ENCODE results near the gene MAP7. TPM values are rescaled to one million over a fixed set of nuclear protein-coding genes. Genes with fewer than 3 reads are reported as not detected.

Gene MAP7
- polyA plus RNA-seq, 3 donors, result 1.2 to 13.1 (median 3.5) TPM

DNA sequence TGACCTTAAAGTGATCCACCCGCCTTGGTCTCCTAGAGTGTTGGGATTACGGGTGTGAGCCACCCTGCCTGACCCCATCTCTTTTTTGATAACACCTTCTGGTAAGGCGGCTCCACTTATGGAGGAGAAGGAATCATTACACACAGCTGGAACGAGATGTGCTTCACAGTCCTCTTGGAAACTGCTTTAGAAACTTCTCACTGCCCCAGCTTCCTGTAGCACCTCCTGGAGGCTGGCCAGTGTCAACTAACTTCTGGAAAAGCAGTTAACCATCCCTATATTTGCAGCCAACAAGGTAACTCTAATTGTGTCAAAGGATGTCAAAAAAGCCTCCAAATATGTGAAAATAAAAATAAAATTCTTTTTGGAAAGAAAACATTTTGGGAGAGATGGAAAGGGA lies 211.7 kb downstream of the MAP7 start:
- WGBS, 3 donors, result 81 to 85% (median 81%) methylated on average over 4 of the region's 4 CpGs
- H3K27ac ChIP-seq (ENCODE audit: low read depth, low read length), result no peak overlapping the region

DNA sequence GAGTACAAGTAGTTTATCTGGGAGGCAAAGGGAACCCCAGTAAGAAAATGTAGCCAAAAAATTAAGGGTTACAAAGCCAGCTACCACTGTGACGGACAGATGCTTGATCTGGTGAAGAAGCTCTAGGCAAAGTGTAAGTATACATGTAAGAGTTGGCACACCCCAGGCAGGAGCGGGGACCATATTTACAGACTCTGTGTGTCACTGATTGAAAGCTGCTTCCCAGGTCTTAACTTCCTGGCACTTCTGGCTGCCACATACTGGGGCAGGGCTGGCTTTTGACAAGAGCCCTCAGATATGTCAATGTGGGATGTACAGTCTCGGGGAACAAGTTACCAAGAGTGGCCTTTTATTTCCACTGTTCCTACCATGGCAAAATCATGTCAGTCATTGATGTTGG lies 212.6 kb downstream of the MAP7 start:
- WGBS, 3 donors, result 84 to 91% (median 88%) methylated on average over 3 of the region's 3 CpGs
- no peak overlapping the region for H3K27ac ChIP-seq (ENCODE audit: low read depth, low read length)

DNA sequence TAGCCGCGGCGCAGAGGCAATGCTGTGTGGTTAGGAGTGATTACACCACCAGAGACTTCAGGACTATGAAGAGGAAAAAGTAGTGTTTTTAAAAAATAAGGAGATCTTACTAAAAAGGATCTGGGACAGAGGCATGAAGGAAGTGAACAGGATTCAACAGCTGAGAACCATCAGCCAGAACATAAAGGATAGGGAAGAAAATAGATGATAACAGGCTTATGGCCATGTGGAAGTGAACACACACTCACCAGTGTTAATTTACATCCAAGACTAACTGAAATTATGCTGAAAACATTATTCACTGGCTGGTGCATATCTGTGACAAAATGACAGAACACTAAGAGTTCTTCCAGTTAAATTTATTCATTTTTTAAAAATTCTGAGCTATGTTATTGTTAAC lies 213.1 kb downstream of the MAP7 start:
- no peak overlapping the region for H3K27ac ChIP-seq (ENCODE audit: low read depth, low read length)
- 43 to 76% (median 74%) methylated on average over 3 of the region's 3 CpGs for WGBS, 3 donors

DNA sequence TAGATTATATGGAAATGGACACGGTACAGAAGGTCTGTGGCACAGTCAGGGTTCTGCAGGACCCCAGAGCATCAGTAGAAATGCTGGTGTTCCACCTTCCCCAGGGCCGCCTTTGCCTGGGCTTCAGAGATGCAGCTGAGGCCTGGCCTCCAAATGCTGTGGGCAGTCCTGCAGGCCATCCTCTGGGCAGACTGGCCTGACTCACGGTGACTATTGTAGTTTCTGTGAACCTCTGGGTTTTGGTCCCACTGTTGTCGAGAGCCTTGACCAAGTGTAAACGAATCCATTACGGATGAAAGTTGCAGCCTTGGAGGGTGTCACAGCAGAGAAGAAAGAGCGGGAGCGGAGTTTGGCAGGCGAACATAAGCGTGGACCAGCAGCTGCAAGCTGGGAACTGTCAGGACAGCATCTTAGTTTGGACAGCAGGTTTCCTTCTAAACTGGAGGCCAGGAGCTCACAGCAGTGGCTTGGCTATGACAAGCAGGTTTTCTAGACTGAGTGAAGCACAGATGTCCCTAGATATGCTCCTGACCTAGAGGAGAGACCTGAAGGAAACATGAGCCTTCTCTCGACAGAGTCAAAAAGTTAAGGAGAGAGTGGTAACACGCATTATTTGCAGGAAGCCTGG lies 214.4 kb downstream of the MAP7 start:
- WGBS, 3 donors, result 85 to 87% (median 86%) methylated on average over 12 of the region's 12 CpGs
- no peak overlapping the region for H3K27ac ChIP-seq (ENCODE audit: low read depth, low read length)

DNA sequence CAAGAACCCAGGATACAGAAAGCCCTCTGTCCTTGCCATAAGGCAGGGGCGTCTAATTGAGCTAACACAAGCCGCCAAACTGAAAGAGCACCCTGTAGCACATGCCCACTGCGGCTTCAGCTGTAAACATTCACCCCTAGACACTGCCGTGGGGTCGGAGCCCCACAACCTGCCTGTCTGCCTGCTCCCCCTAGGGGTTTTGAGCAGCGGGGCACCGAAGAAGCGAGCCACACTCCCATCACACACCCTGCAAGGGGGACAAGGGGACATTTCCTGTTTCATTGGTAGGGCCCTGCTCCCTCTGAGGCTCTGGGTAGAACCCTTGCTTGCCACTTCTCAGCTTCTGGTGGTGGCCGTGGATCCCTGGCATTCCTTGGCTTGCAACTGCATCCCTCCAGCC lies 215.4 kb downstream of the MAP7 start:
- WGBS, 3 donors, result 66 to 86% (median 84%) methylated on average over 9 of the region's 9 CpGs

DNA sequence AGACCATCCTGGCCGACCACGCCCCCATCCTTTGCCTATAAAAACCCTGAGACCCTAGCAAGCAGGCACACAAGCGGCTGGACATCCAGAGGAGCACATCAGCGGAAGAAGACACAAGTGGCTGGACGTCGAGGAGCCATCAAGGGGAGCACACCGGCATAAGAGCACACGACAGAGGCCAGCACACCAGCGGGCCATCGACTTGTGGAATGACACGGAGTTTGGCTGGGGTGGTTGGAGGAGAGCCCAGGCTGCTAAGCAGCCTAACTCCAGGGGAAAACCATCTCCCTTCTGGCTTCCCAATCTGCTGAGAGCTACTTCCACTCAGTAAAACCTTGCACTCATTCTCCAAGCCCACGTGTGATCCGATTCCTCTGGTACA lies 215.8 kb downstream of the MAP7 start:
- no peak overlapping the region for H3K27ac ChIP-seq (ENCODE audit: low read depth, low read length)
- WGBS, 3 donors, result 73 to 80% (median 74%) methylated on average over 13 of the region's 13 CpGs

More for the DNA sequence above, 215.4 kb downstream of the MAP7 start:
- H3K27ac ChIP-seq (ENCODE audit: low read depth, low read length), result no peak overlapping the region

DNA sequence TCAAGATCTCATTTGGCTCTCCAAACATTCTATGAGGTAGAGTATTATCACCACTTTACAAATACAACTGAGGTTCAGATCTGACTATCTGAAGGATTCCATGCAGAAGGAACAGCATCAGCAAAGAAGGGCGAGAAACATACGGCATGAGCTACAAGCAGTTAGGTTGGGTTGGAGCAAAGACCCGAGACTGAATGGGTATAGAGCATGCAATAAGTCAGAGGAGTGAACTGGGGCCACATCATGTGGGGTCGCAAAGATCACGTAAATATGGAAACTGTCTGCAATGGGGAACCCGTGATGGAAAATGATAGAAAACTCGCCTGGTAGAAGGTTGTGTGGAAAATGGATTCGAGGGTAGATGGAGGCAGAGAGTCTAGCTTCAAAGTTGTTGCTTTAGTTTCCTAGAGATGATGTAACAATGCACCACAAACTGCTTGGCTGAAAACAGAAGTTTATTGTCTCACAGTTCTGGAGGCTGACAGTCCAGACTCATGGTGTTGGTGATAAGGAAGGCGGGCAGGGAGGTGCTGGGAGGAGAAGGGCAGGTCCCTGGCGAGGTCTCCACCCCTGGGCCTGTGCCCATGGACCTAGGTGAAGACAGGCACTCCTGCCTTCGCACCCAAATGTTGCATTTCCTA lies 216.3 kb downstream of the MAP7 start:
- 87 to 89% (median 88%) methylated on average over 11 of the region's 11 CpGs for WGBS, 3 donors
- no peak overlapping the region for H3K27ac ChIP-seq (ENCODE audit: low read depth, low read length)

DNA sequence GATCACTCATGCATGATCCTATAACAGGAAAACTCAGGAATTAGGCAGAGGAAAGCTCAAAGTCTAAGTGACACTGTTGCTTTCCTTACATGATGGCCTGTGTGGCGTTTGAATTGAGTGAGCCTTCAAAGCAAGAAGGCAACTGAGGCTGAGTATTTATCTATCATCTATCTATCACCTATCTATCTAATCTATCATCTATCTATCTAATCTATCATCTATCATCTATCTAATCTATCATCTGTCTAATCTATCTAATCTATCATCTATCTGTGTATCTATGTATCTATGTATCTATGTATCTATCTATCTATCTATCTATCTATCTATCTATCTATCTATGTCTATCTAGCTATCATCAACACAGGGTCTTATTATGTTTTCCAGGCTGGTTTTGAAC lies 218.8 kb downstream of the MAP7 start:
- WGBS, 3 donors, result 90 to 95% (median 91%) methylated on average over 1 of the region's 1 CpG
- no peak overlapping the region for H3K27ac ChIP-seq (ENCODE audit: low read depth, low read length)

DNA sequence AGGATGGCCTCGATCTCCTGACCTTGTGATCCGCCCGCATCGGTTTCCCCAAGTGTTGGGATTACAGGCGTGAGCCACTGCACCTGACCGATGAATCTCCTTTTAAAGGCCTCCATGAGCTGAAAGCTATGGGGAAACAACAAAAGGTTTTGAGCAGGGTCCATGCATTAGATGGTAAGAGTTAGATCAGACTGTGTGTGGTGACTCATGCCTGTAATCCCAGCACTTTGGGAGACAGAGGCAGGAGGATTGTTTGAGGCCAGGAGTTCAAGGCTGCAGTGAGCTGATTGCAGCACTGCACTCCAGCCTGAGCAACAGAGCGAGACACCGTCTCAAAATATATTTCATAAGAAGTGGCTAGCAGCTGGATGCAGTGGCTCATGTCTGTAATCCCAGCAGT lies 219.6 kb downstream of the MAP7 start:
- H3K27ac ChIP-seq (ENCODE audit: low read depth, low read length), result no peak overlapping the region
- WGBS, 3 donors, result 94 to 95% (median 94%) methylated on average over 8 of the region's 8 CpGs

DNA sequence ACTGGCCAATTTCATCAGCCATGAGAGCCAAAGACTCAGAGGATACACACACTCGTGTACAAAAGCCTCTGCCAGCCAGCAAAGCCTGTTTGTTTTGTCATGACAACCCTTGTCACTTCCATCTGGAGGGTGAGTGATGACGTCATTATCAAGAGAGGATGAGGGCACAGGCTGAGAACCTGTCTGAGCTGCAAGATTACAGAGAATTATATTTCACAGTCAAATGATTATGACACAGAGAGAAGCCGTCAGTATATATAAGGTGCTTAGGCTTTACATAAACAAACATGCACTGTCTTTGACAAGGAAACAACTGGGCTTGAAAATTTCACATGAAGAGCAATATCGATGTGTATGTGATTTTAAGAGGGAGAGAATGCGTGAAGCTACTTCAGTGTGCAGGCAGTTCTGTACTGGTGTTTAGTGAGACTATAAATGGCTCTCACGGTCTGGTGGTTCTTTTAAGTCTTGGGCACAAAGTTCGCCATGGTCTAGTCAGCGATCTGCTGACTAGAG lies 224.1 kb downstream of the MAP7 start:
- H3K27ac ChIP-seq (ENCODE audit: low read depth, low read length), result no peak overlapping the region
- WGBS, 3 donors, result 71 to 78% (median 78%) methylated on average over 8 of the region's 8 CpGs

DNA sequence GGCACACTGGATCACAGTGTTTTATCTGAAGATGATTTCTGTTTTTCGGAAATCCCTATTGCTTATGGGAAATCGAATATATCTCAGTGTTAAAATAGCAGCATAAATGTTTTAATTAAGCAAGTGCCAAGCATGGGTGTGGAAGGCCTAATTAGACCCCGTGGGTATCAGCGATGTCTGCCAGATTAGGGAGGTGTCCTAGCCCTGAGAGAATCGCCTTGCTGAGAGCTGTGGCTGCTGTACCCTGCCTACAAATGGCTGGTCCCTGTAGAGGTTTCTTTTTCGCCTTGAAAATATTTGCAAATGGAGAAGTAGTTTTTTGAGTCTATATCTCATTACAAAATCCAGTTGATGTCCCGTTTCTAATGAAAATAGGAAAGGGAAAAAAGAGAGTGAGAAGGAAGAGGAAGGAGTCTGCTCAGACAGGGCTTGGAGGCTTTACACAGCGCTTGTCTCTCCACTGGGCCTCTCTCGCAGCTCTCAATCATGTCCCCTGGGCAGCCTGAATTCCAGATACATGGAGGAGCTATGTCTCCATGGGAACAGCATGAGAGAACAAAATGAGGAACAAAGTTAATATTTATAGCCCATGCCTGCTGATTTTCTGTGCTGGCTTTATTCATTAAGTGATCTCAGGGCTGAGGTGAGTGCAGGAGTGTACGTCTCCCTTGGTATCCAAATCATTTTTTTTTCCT lies 225.4 kb downstream of the MAP7 start:
- no peak overlapping the region for H3K27ac ChIP-seq (ENCODE audit: low read depth, low read length)

DNA sequence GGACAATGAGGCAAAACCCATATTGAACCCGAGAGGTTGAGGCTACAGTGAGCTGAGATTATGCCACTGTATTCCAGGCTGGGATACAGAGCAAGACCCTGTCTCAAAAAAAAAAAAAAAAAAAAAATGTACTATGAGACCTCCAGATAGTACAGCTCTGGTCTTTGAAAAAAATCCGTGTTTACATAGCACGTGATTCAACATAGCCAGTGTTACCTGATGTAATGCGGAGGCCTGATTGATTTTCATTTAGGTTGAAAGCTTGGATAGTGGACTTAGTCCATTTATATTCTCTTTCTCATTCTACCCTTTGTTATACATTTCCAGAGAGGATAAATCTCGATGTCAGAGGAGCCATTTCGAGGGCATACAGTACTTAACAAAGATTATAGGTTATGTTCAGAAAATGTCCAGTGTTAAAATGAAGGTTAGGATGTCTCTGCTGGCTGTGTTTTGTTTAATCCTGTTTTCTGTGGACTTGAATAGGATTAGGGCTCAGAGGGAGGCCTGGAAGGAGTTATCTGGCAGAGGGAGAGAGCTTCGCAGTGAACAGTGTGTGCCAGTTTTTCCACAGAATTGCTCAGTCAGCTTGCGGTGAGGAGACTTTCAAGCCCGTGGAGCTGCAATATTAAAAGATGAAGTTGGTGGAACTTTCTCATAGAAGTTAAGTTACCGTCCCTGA lies 226.7 kb downstream of the MAP7 start:
- no peak overlapping the region for H3K27ac ChIP-seq (ENCODE audit: low read depth, low read length)
- 62 to 72% (median 70%) methylated on average over 10 of the region's 10 CpGs for WGBS, 3 donors

More for the DNA sequence above, 225.4 kb downstream of the MAP7 start:
- WGBS, 3 donors, result 59 to 77% (median 62%) methylated on average over 10 of the region's 10 CpGs

DNA sequence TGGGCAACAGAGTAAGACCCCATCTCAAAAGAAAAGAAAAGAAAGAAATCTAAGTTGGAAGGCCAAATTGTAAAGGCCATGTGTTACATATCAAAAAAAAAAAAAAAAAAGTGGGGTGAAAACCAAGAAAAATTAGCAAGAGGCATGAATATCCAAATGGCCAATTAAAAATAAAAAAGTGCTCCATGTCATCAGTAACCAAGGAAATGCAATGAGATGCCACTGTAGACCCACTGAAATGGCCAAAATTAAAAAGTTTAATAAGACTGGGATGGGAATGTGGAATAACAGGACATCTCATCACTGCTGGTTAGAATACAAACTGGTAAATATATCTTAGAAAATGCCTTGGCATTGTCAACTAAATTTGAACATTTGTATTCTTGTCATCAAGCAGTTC lies 230.5 kb downstream of the MAP7 start:
- no peak overlapping the region for H3K27ac ChIP-seq (ENCODE audit: low read depth, low read length)

DNA sequence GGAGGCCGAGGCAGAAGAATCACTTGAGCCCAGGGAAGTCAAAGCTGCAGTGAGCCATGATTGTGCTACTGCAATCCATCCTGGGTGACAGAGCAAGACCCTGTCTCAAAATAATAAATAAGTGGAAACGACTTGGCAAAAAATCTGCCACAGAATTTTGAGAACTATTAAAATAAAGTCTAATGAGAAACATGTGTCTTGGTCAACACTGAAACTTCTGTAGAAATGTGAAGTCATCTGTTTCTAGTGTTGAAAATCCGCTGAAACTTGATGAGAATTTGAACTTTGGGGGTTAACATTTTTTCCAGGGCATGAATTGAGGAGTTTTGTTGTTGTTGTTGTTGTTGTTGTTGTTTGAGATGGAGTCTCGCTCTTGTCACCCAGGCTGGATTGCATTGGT lies 231.5 kb downstream of the MAP7 start:
- WGBS, 3 donors, result 69 to 77% (median 76%) methylated on average over 4 of the region's 4 CpGs
- no peak overlapping the region for H3K27ac ChIP-seq (ENCODE audit: low read depth, low read length)

DNA sequence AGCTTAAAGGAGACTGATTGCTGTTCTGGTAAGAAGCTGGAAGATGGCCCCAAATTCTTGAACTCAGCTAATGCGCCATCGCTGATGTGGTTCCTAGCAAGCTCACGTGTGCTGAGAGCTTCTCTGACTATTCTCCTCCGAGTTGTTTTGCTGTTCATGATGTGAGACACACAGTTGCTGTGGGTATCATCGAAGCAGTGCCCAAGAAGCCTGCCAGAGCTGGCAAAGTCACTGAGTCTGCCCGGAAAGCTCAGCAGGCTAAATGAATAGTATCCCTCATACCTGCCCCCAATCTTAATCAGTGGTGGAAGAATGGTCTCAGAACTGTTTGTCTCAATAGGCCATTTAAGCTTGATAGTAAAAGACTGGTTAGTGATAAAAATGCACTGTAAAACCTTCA lies 232.3 kb downstream of the MAP7 start:
- WGBS, 3 donors, result 70 to 86% (median 81%) methylated on average over 6 of the region's 6 CpGs

DNA sequence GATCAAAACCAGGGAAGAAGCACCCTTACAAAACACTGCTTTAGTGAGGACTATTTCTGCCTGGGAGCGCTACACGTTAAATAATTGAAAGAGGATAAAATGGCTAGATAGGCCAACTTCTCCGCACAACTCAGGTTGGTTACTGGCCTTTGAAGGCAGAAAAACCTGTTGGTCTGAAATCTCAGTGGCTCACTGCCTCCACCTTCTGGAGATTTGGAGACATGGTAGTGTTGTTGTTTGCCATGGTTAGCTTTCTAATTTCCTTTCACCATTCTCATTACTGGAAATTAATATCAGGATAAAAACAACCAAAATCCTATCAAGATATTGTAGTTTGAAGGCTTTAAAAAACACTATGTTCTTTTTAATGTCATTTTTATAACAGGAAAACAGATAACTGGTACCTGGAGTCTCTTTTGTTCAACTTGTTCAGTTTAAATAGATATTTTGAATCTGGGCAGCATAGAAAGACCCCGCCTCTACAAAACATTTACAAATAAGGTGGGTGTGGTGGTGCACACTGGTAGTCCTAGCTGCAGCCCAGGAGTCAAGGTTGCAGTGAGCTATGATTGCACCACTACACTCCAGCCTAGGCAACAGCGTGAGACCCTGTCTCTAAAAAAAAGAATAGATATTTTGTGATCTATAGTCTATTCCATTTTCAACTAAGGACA lies 233.1 kb downstream of the MAP7 start:
- 37 to 49% (median 47%) methylated on average over 5 of the region's 5 CpGs for WGBS, 3 donors
- no peak overlapping the region for H3K27ac ChIP-seq (ENCODE audit: low read depth, low read length)

More for the DNA sequence above, 232.3 kb downstream of the MAP7 start:
- no peak overlapping the region for H3K27ac ChIP-seq (ENCODE audit: low read depth, low read length)

DNA sequence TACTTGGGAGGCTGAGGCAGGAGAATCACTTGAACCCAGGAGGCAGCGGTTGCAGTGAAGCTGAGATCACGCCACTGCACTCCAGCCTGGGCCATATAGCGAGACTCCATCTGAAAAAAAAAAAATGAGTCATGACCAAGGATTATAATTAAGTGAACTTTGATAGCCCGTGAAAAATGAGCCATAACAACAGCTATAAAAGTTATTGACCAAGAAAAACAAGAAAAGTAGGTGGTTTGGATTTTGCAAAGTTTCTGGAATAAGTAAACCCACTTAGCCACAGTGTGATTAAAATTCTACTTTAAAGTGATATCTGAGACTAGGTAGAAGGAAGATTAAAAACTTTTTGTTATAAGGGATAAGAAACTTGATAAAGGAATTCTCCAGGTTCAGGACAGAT lies 234.6 kb downstream of the MAP7 start:
- no peak overlapping the region for H3K27ac ChIP-seq (ENCODE audit: low read depth, low read length)
- WGBS, 3 donors, result 84 to 90% (median 89%) methylated on average over 4 of the region's 4 CpGs

DNA sequence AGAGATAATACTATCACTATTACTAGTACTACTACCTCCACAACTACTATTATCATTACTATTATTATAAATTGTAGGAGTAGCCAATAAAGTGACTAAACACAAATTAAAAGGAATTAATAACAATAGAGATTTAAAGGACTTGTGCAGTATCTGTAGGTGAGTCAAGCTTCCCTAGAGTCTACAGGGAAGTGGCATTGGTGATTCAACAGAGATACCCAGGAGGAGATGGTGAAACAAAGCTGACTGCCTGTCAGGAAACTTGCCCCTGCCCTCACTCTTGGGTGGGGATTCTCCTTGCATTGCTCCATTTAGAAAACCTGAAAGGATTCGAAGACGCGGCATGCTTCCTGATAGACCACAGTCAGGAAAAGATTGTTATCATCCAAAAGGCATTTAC lies 237.2 kb downstream of the MAP7 start:
- 73 to 94% (median 80%) methylated on average over 3 of the region's 3 CpGs for WGBS, 3 donors
- H3K27ac ChIP-seq (ENCODE audit: low read depth, low read length), result no peak overlapping the region

All from adipose tissue (tissue), 3 donors.